ENCODE data around the gene KCND1. TPM values are rescaled to one million over a fixed set of nuclear protein-coding genes. Genes with fewer than 3 reads are reported as not detected.

KCND1 gene
- total and polyA plus RNA-seq, 2 experiments from 2014 or later: 2.7 to 5.6 TPM

GRCh38 chrX:48940404-48940955, 31.2 kb downstream of the KCND1 start:
- Histone ChIP-seq H3K9me2 (ENCODE audit: insufficient read depth) (no peaks in the 10 kb centered on the region), H3K36me3 (ENCODE audit: insufficient read depth) (no peaks in the 10 kb centered on the region), H3K4me3 (no peak overlapping the region), H3K79me2 (replicated peaks; ENCODE audit: insufficient read depth) (peaks cover 66% of the 10 kb centered on the region), H4K20me1 (replicated peaks; ENCODE audit: insufficient read depth) (no peaks in the 10 kb centered on the region; the same call in 1 of the 2 replicates), H3F3A (replicated peaks; ENCODE audit: low read depth) (no peaks in the 10 kb centered on the region), H3K4me2 (no peak overlapping the region), H3K27ac (ENCODE audit: low read depth) (no peak overlapping the region), H3K27me3 (ENCODE audit: insufficient read depth) (no peaks in the 10 kb centered on the region), H2AFZ (no peak overlapping the region), H3K4me1 (ENCODE audit: insufficient read depth) (peaks cover 4% of the 10 kb centered on the region; the same call in 1 of the 2 replicates)
- ATAC-seq: no peak
- H3K4me3 Mint-ChIP-seq: no peak overlapping the region
- no peaks in the 10 kb centered on the region; the same call in 2 of the 3 replicates for H3K9me3 Mint-ChIP-seq
- peaks cover 6% of the 10 kb centered on the region for H3K27me3 Mint-ChIP-seq (ENCODE audit: insufficient read depth, low read depth, poor library complexity)
- TF ChIP-seq EZH2phosphoT487 (IDR thresholded peaks at IDR 0.05; ENCODE audit: unreplicated experiment) (no peak), ZNF462 (CRISPR knock-in tag; IDR thresholded peaks at IDR 0.05) (no peak), JUNB (IDR thresholded peaks at IDR 0.05; ENCODE audit: unreplicated experiment) (no peak), ZNF331 (CRISPR knock-in tag; IDR thresholded peaks at IDR 0.05; ENCODE audit: low read depth) (no peak), CTCF (conservative IDR thresholded peaks at IDR 0.05; ENCODE audit: low read depth in 2 of 2) (no peak), STAT1 (IDR thresholded peaks at IDR 0.05; ENCODE audit: unreplicated experiment) (no peak)
- H3K4me1 Mint-ChIP-seq: peaks cover 46% of the 10 kb centered on the region
- DNase-seq (ENCODE audit: low spot score): no peak
- peaks cover 40% of the 10 kb centered on the region for H3K36me3 Mint-ChIP-seq (ENCODE audit: low read depth)
- H3K27ac Mint-ChIP-seq: peak overlapping the region; percentile 31; the same call in 1 of the 2 replicates
